ENCODE data around the gene ARHGAP10.
A peak's percentile ranks its signal among the peaks of the same experiment; 100 is the strongest.

Gene ARHGAP10

GRCh38 chr4:147717878-147718277 lies 14.0 kb upstream of the ARHGAP10 start:
- no peaks in the 10 kb centered on the region for H3F3A ChIP-seq (ENCODE audit: insufficient read depth, low read length)
- H3K4me3 ChIP-seq (ENCODE audit: low read length), result no peak overlapping the region
- no peaks in the 10 kb centered on the region for H3K9me2 ChIP-seq (replicated peaks; ENCODE audit: insufficient read depth, low read length)
- 0 out of 2 replicates have a peak, but pooled peaks cover 8% of the 10 kb centered on the region for H3K4me1 ChIP-seq (ENCODE audit: low read length)
- H2AFZ ChIP-seq (ENCODE audit: low read length), result peak overlapping the region; percentile 14; the same call in 1 of the 2 replicates
- H3K27me3 ChIP-seq (replicated peaks; ENCODE audit: insufficient read depth, low read length), result no peaks in the 10 kb centered on the region
- TF ChIP-seq, protein P1, sequence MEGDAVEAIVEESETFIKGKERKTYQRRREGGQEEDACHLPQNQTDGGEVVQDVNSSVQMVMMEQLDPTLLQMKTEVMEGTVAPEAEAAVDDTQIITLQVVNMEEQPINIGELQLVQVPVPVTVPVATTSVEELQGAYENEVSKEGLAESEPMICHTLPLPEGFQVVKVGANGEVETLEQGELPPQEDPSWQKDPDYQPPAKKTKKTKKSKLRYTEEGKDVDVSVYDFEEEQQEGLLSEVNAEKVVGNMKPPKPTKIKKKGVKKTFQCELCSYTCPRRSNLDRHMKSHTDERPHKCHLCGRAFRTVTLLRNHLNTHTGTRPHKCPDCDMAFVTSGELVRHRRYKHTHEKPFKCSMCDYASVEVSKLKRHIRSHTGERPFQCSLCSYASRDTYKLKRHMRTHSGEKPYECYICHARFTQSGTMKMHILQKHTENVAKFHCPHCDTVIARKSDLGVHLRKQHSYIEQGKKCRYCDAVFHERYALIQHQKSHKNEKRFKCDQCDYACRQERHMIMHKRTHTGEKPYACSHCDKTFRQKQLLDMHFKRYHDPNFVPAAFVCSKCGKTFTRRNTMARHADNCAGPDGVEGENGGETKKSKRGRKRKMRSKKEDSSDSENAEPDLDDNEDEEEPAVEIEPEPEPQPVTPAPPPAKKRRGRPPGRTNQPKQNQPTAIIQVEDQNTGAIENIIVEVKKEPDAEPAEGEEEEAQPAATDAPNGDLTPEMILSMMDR (IDR thresholded peaks at IDR 0.05; ENCODE audit: low read length), result no peak
- TF ChIP-seq EZH2 (optimal IDR thresholded peaks at IDR 0.05; ENCODE audit: low read depth, low read length) (no peak), EZH2phosphoT487 (IDR thresholded peaks at IDR 0.05; ENCODE audit: low read length) (no peak)
- H3K9me3 ChIP-seq (replicated peaks; ENCODE audit: insufficient read depth, low read length), result no peaks in the 10 kb centered on the region
- no peaks in the 10 kb centered on the region for H3K36me3 ChIP-seq (replicated peaks; ENCODE audit: insufficient read depth, low read length)
- H3K4me2 ChIP-seq (ENCODE audit: low read depth, low read length), result peak overlapping the region; percentile 29; the same call in 1 of the 2 replicates
- no peaks in the 10 kb centered on the region for H4K20me1 ChIP-seq (ENCODE audit: insufficient read depth, low read length)
- peak; percentile 27 for DNase-seq
- H3K9ac ChIP-seq (ENCODE audit: low read length), result no peak overlapping the region
- peak overlapping the region; percentile 2; the same call in 1 of the 2 replicates for H3K27ac ChIP-seq (ENCODE audit: low read length)
- no peaks in the 10 kb centered on the region for H3K79me2 ChIP-seq (ENCODE audit: low read length)

DNA sequence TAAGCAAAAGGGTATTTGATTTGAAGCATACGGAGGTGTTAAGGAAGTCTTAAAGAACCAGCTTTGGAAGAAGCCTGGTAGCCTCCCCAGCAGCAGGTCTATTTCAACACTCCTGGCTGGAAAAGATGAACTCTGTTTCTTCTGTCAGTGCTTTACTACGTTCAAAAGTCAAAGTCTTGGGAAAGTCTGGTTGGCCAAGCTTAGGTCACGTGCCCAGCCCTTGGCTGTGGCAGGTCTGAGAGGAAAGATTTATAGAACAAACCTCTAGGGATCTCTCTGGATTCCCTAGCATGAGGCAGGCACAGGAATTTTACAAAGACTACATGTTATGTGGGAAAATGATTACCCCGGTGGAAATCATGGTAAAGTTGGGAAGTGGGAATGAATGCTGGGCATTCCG lies 8.6 kb upstream of the ARHGAP10 start:
- Histone ChIP-seq H3K4me3 (ENCODE audit: low read length) (no peak overlapping the region), H3K9me2 (replicated peaks; ENCODE audit: insufficient read depth, low read length) (no peaks in the 10 kb centered on the region), H3K79me2 (ENCODE audit: low read length) (no peaks in the 10 kb centered on the region), H3K4me1 (ENCODE audit: low read length) (no peaks in the 10 kb centered on the region), H2AFZ (ENCODE audit: low read length) (no peak overlapping the region), H3F3A (ENCODE audit: insufficient read depth, low read length) (no peaks in the 10 kb centered on the region), H3K9ac (ENCODE audit: low read length) (no peak overlapping the region), H3K27ac (ENCODE audit: low read length) (no peak overlapping the region), H3K9me3 (replicated peaks; ENCODE audit: insufficient read depth, low read length) (no peaks in the 10 kb centered on the region), H3K4me2 (ENCODE audit: low read depth, low read length) (no peak overlapping the region), H4K20me1 (ENCODE audit: insufficient read depth, low read length) (no peaks in the 10 kb centered on the region), H3K27me3 (replicated peaks; ENCODE audit: insufficient read depth, low read length) (no peaks in the 10 kb centered on the region), H3K36me3 (replicated peaks; ENCODE audit: insufficient read depth, low read length) (no peaks in the 10 kb centered on the region)
- no peak for DNase-seq
- no peak for TF ChIP-seq EZH2 (optimal IDR thresholded peaks at IDR 0.05; ENCODE audit: low read depth, low read length)
- TF ChIP-seq, protein P1 (IDR thresholded peaks at IDR 0.05; ENCODE audit: low read length), result no peak
- TF ChIP-seq EZH2phosphoT487 (IDR thresholded peaks at IDR 0.05; ENCODE audit: low read length), result no peak

DNA sequence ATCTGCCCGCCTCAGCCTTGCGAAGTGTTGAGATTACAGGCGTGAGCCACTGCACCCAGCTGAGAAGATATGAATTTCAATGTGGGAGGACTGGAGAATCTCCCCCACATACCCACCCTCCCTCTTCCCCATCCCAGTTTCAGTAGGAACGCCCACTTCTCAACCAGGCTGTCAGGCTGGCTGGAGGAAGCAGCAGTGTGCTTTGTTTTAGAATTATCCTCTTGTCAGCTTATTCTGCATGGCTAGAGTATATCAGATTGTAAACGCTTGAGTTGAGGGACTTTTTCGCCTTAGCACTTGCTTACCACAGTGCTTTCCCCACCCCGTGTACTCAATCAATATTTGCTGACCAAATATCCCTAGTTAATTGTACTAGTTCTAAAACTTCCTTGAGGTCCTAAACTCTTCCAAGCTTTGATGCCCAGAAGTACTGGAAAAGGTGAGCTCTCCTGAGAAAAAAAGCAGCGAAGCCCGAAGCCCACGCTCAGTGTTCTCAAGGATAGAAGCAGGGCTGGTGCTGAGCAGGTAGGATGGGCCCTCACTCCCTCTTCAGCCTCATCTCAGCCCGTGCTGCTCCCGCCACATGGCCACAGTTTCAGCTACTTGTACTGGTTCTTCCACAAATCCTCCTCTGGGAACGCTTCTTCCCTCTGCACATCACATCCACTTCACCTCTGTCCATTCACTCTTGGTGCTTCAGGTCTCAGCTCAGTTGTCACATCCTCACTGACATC lies 7.3 kb upstream of the ARHGAP10 start:
- no peak overlapping the region for H3K4me2 ChIP-seq (ENCODE audit: low read depth, low read length)
- no peak overlapping the region for H2AFZ ChIP-seq (ENCODE audit: low read length)
- H3K9ac ChIP-seq (ENCODE audit: low read length), result no peak overlapping the region
- no peaks in the 10 kb centered on the region for H3K36me3 ChIP-seq (replicated peaks; ENCODE audit: insufficient read depth, low read length)
- H3F3A ChIP-seq (ENCODE audit: insufficient read depth, low read length), result no peaks in the 10 kb centered on the region
- H3K4me1 ChIP-seq (ENCODE audit: low read length), result no peaks in the 10 kb centered on the region
- no peaks in the 10 kb centered on the region for H3K9me3 ChIP-seq (replicated peaks; ENCODE audit: insufficient read depth, low read length)
- H3K27me3 ChIP-seq (replicated peaks; ENCODE audit: insufficient read depth, low read length), result no peaks in the 10 kb centered on the region
- no peak overlapping the region for H3K27ac ChIP-seq (ENCODE audit: low read length)
- no peak overlapping the region for H3K4me3 ChIP-seq (ENCODE audit: low read length)
- no peak for TF ChIP-seq EZH2phosphoT487 (IDR thresholded peaks at IDR 0.05; ENCODE audit: low read length)
- TF ChIP-seq, protein P1 (IDR thresholded peaks at IDR 0.05; ENCODE audit: low read length), result no peak
- TF ChIP-seq EZH2 (optimal IDR thresholded peaks at IDR 0.05; ENCODE audit: low read depth, low read length), result no peak
- no peaks in the 10 kb centered on the region for H4K20me1 ChIP-seq (ENCODE audit: insufficient read depth, low read length)
- H3K9me2 ChIP-seq (replicated peaks; ENCODE audit: insufficient read depth, low read length), result no peaks in the 10 kb centered on the region
- DNase-seq, result no peak
- no peaks in the 10 kb centered on the region for H3K79me2 ChIP-seq (ENCODE audit: low read length)

All from MM.1S (cell line).